ENCODE measurements around the gene DCBLD1.

DNA sequence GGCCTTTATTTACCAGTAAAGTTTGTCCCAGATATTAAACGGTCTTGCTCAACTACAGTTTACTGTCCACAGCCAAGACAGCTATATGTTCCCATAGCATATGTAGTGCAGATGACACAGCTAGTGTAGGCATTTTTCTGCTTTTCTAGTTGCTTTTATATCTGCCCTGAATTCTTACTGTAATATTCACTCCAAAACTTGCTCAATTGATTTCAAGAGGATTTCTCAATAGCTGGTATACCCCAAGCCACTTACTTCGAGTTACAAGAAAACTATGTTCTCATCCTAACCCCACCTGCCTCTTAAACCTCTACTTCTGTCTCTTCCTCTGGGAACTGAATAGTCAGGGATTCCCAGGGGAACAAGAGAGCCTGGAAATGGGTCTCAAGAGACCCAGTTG lies 37.9 kb upstream of the DCBLD1 start:
- TF ChIP-seq CTCF (IDR thresholded peaks at IDR 0.05; ENCODE audit: insufficient read depth, low read length, poor library complexity, severe bottlenecking) (no peak), EZH2phosphoT487 (conservative IDR thresholded peaks at IDR 0.05; ENCODE audit: low read length) (no peak)
